Cardiac muscle cell (in vitro differentiated cells and primary cell): ENCODE data around the gene TBC1D19. TPM values are rescaled to one million over a fixed set of nuclear protein-coding genes. Genes with fewer than 3 reads are reported as not detected.
A peak's percentile ranks its signal among the peaks of the same experiment; 100 is the strongest.
"Not testable (repeated sequence)": the region's sequence is repeated elsewhere in the genome, so short reads cannot be mapped to it uniquely, and the experiment has no call there.

Experiments
- DNase-seq, 2 donors: peaks; one replicate each; pipeline versions ENCODE4 v3.0.0 to v3.0.0-alpha.2; 2010 to 2017; ENCODE audit warnings: low read depth in 1 of 2, low spot score in 1 of 2
- H3K27ac ChIP-seq: fragments of 200-600 bp; sonication (generic); 2 replicates; pipeline ENCODE4 v1.5.1; 2016
- H3K27me3 ChIP-seq: fragments of 200-600 bp; sonication (generic); 2 replicates; pipeline ENCODE4 v1.6.0; 2016; ENCODE audit warnings: control low read depth
- H3K36me3 ChIP-seq: fragments of 200-600 bp; sonication (generic); 2 replicates; pipeline ENCODE4 v1.5.1; 2016; ENCODE audit warnings: control low read depth
- H3K4me1 ChIP-seq: fragments of 200-600 bp; sonication (generic); 2 replicates; pipeline ENCODE4 v1.8.1; 2017; ENCODE audit warnings: low read depth, mild to moderate bottlenecking, mixed run types
- H3K4me3 ChIP-seq: fragments of 200-600 bp; sonication (generic); 2 replicates; pipeline ENCODE4 v1.5.1; 2016; ENCODE audit warnings: mild to moderate bottlenecking
- H3K9me3 ChIP-seq: fragments of 200-600 bp; sonication (generic); 2 replicates; pipeline ENCODE4 v1.5.1; 2017; ENCODE audit warnings: low read depth, mild to moderate bottlenecking, control low read depth
- polyA plus RNA-seq: library from polyadenylated mRNA; unstranded; fragments of >200 nt; fragmentation: Nextera tagmentation; extraction: Ambion mirVana; gene quantifications from 2 replicates; pipeline ENCODE4 v1.2.1, GENCODE V29; 2016
- total RNA-seq: library from RNA; depleted of rRNA; stranded (reverse); fragments of >200 nt; gene quantifications from 2 replicates; pipeline ENCODE4 v1.2.3, GENCODE V29; 2016
- TF ChIP-seq, protein P1 (sequence below): IDR thresholded peaks from 2 replicates; pipeline ENCODE4 v1.5.1; 2012; ENCODE audit warnings: low read depth, mild to moderate bottlenecking, low read length

TBC1D19 gene
- total and polyA plus RNA-seq, 2 experiments from 2014 or later = 10.9 to 17.3 TPM

DNA sequence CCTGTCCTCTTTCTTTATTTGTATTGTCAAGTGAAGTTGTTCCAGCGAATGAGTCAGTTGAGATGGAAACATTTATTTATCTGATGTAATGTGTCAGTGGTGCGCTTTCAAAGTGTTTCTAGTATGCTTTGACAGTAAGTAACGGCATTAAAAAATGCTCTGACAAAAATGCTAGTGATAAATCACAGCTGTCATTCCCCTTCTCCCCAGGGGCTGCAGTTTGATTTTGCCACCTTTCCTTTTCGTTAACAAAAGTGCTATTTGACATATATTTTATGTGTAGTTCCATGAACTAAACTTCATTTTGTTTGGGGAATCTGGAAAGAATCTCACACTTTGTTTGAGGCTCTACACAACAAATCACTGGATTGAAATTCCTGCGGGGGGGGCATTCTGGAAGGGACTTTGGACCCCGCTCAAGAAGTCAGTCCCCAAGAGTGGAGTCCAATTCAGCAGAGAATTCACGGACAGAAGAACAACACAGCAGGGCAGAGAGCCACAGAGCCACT is 7.6 kb upstream of the TBC1D19 start:
- H3K4me3 ChIP-seq = no peak overlapping the region
- H3K4me1 ChIP-seq = no peaks in the 10 kb centered on the region
- TF ChIP-seq, protein P1, sequence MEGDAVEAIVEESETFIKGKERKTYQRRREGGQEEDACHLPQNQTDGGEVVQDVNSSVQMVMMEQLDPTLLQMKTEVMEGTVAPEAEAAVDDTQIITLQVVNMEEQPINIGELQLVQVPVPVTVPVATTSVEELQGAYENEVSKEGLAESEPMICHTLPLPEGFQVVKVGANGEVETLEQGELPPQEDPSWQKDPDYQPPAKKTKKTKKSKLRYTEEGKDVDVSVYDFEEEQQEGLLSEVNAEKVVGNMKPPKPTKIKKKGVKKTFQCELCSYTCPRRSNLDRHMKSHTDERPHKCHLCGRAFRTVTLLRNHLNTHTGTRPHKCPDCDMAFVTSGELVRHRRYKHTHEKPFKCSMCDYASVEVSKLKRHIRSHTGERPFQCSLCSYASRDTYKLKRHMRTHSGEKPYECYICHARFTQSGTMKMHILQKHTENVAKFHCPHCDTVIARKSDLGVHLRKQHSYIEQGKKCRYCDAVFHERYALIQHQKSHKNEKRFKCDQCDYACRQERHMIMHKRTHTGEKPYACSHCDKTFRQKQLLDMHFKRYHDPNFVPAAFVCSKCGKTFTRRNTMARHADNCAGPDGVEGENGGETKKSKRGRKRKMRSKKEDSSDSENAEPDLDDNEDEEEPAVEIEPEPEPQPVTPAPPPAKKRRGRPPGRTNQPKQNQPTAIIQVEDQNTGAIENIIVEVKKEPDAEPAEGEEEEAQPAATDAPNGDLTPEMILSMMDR = no peak
- DNase-seq = peak in 1 of 2 donors; percentile 65
- no peaks in the 10 kb centered on the region for H3K36me3 ChIP-seq
- H3K27me3 ChIP-seq = no peaks in the 10 kb centered on the region
- no peaks in the 10 kb centered on the region for H3K9me3 ChIP-seq
- no peak overlapping the region for H3K27ac ChIP-seq

DNA sequence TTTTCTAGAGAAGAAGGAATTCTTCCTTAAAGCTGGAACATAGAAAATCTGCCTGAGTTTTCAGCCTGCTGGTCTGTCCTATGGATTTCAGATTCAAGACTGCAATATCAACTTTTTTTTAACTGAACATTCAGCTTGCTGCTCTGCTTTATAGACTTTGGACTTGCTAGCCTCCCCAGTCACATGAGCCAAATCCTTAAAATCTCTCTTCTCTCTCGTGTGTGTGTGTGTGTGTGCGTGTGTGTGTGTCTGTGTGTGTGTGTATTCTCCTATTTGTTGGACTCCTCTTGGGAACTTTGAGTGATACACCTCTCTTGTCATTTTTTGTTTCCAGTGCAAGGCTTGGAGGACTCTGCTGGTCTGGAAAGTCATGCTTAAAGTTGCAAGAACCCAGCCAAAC is 6.8 kb upstream of the TBC1D19 start:
- Histone ChIP-seq H3K27me3 (no peaks in the 10 kb centered on the region), H3K4me3 (no peak overlapping the region), H3K36me3 (no peaks in the 10 kb centered on the region), H3K27ac (no peak overlapping the region), H3K4me1 (no peaks in the 10 kb centered on the region), H3K9me3 (no peaks in the 10 kb centered on the region)
- DNase-seq = no peak
- TF ChIP-seq, protein P1 = no peak

DNA sequence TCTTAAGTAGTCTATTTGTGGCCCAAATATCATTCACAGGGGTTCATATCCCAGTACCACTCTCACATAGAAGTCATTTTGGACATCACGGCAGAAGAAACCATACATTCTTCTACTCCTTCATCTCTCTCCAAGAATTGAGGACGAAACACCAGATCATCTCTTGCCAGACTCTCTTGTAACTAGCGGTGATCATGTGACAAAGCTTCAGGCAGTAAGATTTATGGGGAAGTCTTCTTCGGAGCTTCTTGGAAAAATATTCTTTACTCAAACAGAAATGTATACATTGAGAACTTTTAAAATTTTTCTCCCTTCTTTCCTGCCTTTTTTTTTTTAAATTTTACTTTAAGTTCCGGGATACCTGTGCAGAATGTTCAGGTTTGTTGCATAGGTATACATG is 4.7 kb upstream of the TBC1D19 start:
- TF ChIP-seq, protein P1 = no peak
- H3K9me3 ChIP-seq = no peaks in the 10 kb centered on the region
- no peaks in the 10 kb centered on the region for H3K4me1 ChIP-seq
- no peaks in the 10 kb centered on the region for H3K27me3 ChIP-seq
- DNase-seq = no peak
- no peak overlapping the region for H3K4me3 ChIP-seq
- H3K27ac ChIP-seq = no peak overlapping the region
- H3K36me3 ChIP-seq = no peaks in the 10 kb centered on the region

GRCh38 chr4:26581341-26581740 is 2.5 kb upstream of the TBC1D19 start:
- H3K4me3 ChIP-seq, H3K9me3 ChIP-seq, DNase-seq, H3K36me3 ChIP-seq, H3K4me1 ChIP-seq, H3K27ac ChIP-seq, H3K27me3 ChIP-seq: not testable (repeated sequence)

- peak overlapping the region; percentile 41 for H3K27ac ChIP-seq
- H3K9me3 ChIP-seq = no peaks in the 10 kb centered on the region
- H3K4me3 ChIP-seq = peak overlapping the region; percentile 93
- no peaks in the 10 kb centered on the region for H3K27me3 ChIP-seq
- H3K4me1 ChIP-seq = no peaks in the 10 kb centered on the region
- no peaks in the 10 kb centered on the region for H3K36me3 ChIP-seq
- TF ChIP-seq, protein P1 = no peak
- DNase-seq = no peak
These were observed 383 bp upstream of the TBC1D19 start for GRCh38 chr4:26583538-26583864.

DNA sequence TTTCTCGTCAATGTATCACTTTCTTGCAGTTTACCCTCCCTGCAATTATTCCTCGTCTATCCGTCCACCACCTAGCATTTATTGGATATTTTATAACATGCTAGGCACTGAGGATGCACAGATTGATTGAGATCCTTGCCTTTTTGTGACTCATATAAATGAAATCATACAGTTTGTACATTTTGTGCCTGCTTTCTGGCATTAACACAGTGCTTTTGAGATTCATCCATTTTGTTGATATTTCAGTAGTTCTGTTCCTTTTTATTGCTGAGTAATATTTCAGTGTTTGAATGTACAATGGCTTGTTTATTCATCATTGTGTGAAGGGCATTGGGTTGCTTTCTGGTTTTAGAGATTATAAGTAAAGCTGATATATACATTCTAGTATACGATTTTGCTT is 841 bp downstream of the TBC1D19 start:
- peak overlapping the region; percentile 93 for H3K4me3 ChIP-seq

More for the DNA sequence above, 841 bp downstream of the TBC1D19 start:
- no peak for DNase-seq
- Histone ChIP-seq H3K36me3 (no peaks in the 10 kb centered on the region), H3K27me3 (no peaks in the 10 kb centered on the region), H3K9me3 (no peaks in the 10 kb centered on the region), H3K27ac (no peak overlapping the region), H3K4me1 (no peaks in the 10 kb centered on the region)
- TF ChIP-seq, protein P1 = no peak
